Erythroblast (primary cell): ENCODE results near the gene NUDT22.

ENCODE experiments used
- GATA1 ChIP-seq: IDR thresholded peaks from 2 replicates; pipeline ENCODE4 v1.6.1; 2011; ENCODE audit warnings: low read depth, mild to moderate bottlenecking, control low read depth, low read length, moderate library complexity
- POLR2A ChIP-seq: IDR thresholded peaks from 2 replicates; pipeline ENCODE4 v1.6.1; 2011; ENCODE audit warnings: mild to moderate bottlenecking, low read length

DNA sequence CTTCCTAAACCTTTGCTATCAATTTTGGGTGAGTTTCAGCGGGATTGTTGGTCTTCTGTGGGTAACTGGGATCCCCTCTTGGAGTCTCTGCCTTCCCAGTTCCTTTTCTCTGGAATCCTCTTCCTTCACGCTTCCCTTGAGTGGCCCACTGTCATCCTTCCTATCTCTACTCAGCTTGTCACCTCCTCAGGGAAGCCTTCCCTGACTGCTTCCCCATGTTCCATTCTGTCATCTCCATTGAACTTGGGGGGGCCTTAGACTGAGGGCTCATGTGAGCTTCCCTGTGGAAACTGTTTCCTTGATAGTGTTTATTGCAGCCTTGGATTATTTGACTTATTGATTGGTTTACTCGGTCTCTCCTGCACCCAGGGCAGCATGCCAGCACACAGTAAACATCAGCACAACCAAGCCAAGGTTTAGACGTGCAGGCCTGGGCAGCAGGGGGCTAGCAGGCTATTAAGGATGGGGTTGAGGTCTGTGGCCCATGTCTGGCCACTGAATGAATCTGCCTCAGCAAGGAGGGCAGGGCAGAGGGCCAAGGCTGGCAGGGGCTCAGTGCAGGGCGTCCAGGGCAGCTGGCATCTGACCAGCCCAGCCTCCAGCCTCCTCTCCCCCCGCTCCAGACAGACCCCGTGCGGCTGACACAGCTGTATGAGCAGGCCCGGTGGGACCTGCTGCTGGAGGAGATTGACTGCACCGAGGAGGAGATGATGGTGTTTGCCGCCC is 7.3 kb upstream of the NUDT22 start:
- TF ChIP-seq POLR2A = no peak
- no peak for TF ChIP-seq GATA1
